Ascending aorta (tissue), 2 donors: Measurements from ENCODE around the gene CDC14A. TPM values are rescaled to one million over a fixed set of nuclear protein-coding genes. Genes with fewer than 3 reads are reported as not detected.

Experiments
- DNase-seq, 2 donors: peaks; one replicate each; pipeline ENCODE4 v3.0.0-alpha.2; 2019; ENCODE audit warnings: low spot score in 2 of 2
- H3K27ac ChIP-seq, 2 donors: fragments of 200-600 bp; sonication (generic); one replicate each; pipeline ENCODE4 v1.5.1; 2016 to 2017; ENCODE audit warnings: mild to moderate bottlenecking in 1 of 2
- H3K27me3 ChIP-seq: fragments of 200-600 bp; sonication (generic); one replicate; pipeline ENCODE4 v1.5.1; 2017
- H3K36me3 ChIP-seq, 2 donors: fragments of 200-600 bp; sonication (generic); one replicate each; pipeline ENCODE4 v1.5.1; 2016
- H3K4me1 ChIP-seq, 2 donors: fragments of 200-600 bp; sonication (generic); one replicate each; pipeline ENCODE4 v1.5.1; 2016 to 2017; ENCODE audit warnings: mild to moderate bottlenecking in 1 of 2
- H3K4me3 ChIP-seq, 2 donors: fragments of 200-600 bp; sonication (generic); one replicate each; pipeline ENCODE4 v1.5.1; 2016 to 2017; ENCODE audit warnings: mild to moderate bottlenecking in 1 of 2
- H3K9me3 ChIP-seq, 2 donors: fragments of 200-600 bp; sonication (generic); one replicate each; pipeline ENCODE4 v1.5.1; 2016
- intact Hi-C: fragments of 100-400 bp; cut with DNase I; formaldehyde crosslinking; loops from one replicate; pipeline ENCODE4 v1.15.1; 2023
- total RNA-seq: library from RNA; depleted of rRNA; stranded (reverse); fragments of >200 nt; gene quantifications from one replicate; pipeline ENCODE4 v1.1.0, GENCODE V29; 2016
- TF ChIP-seq, protein P1 (sequence below), 3 experiments: fragments of 200-600 bp in 2 of 3; fragments of 450-650 bp in 1 of 3; sonication (generic) in 2 of 3; IDR thresholded peaks; one replicate each; pipeline ENCODE4 v1.5.1; 2016 to 2019; ENCODE audit warnings: antibody characterized with exemption in 3 of 3, mild to moderate bottlenecking in 1 of 3, moderate library complexity in 1 of 3

CDC14A gene
- total RNA-seq, 1 donor from 2014 or later, result 2.0 TPM

DNA sequence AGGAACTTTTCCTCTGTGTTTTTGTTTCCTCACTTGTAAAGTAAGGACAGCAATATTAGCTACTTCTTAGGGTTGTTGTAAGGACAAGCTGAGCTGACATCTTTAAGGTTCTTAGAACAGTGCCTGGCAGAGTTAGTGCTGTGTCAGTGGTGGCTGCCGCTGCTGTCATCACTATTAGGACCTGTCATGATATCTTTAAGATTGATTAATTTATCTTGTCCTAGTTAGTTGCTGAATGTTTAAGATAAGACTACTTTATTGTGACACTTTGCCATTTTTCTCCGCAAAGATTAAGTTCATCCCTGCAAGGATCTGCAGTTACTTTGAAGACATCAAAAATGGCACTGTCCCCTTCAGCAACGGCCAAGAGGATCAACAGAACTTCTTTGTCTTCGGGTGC lies 145.5 kb downstream of the CDC14A start:
- no peak for DNase-seq
- no peaks in the 10 kb centered on the region for H3K9me3 ChIP-seq
- H3K4me3 ChIP-seq, result no peak overlapping the region
- intact Hi-C loops, result no loop called here
- H3K36me3 ChIP-seq, result peaks cover 0 to 18% of the 10 kb centered on the region in 2 donors
- no peaks in the 10 kb centered on the region for H3K27me3 ChIP-seq
- TF ChIP-seq, protein P1, sequence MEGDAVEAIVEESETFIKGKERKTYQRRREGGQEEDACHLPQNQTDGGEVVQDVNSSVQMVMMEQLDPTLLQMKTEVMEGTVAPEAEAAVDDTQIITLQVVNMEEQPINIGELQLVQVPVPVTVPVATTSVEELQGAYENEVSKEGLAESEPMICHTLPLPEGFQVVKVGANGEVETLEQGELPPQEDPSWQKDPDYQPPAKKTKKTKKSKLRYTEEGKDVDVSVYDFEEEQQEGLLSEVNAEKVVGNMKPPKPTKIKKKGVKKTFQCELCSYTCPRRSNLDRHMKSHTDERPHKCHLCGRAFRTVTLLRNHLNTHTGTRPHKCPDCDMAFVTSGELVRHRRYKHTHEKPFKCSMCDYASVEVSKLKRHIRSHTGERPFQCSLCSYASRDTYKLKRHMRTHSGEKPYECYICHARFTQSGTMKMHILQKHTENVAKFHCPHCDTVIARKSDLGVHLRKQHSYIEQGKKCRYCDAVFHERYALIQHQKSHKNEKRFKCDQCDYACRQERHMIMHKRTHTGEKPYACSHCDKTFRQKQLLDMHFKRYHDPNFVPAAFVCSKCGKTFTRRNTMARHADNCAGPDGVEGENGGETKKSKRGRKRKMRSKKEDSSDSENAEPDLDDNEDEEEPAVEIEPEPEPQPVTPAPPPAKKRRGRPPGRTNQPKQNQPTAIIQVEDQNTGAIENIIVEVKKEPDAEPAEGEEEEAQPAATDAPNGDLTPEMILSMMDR (IDR thresholded peaks at IDR 0.05), result no peak
- H3K27ac ChIP-seq, result no peak overlapping the region
- no peaks in the 10 kb centered on the region for H3K4me1 ChIP-seq

DNA sequence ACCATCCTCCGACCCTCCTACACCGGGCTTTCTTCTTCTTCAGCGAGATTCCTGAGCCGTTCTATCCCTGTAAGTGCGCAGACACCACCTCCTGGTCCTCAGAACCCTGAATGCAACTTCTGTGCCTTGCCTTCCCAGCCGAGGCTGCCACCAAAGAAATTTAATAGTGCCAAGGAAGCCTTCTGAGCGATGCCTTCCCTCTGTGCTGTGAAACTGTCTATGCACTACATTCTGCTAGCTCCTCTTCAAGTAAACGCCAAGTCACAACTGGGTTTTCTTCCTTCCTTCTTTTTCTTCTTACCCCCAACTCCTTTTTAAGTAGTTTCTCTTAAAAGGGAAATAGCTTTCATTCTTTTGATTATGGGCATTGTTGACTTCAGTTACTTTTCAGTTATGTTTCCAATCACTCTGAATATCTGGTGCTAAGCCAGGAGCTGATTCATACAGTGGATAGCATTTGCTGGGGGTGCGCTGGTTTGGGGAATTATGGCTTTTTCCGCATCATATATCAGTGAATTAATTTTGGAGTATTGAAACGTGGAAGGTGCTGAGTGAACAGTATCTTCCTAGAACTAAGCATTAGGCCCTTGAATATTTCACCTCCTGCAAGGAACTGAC lies 147.0 kb downstream of the CDC14A start:
- intact Hi-C loops, result no loop called here
- H3K36me3 ChIP-seq, result peaks cover 0 to 18% of the 10 kb centered on the region in 2 donors
- TF ChIP-seq, protein P1 (IDR thresholded peaks at IDR 0.05), result no peak

DNA sequence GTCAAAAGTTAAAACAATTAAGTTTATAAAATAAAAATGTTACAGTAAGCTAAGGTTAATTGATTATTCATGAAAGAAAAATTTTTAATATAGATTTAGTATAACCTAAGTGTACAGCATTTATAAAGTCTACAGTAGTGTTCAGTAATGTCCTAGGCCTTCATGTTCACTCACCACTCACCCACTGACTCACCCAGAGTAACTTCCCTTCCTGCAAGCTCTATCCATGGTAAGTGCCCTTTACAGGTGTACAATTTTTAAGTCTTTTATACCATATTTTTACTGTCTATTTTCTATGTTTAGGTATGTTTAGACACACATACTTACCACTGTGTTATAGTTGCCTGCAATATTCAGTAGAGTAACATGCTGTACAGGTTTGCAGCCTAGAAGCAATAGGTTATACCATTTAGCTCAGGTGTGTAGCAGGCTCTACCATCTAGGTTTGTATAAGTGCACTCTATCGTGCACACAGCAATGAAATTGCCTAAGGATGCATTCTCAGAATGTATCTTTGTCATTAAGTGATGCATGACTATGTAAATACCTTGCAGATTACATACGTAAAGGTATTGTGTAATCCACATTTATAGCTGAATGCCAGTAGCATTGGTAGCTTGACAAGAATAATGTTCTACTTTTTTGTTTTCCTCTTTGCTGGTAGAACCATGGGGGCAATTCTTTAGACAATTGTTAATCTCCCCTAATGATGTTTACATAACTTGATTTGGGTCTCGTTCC lies 149.9 kb downstream of the CDC14A start:
- intact Hi-C loops, result no loop called here
- H3K36me3 ChIP-seq, result peaks cover 0 to 18% of the 10 kb centered on the region in 2 donors
- TF ChIP-seq, protein P1 (IDR thresholded peaks at IDR 0.05), result no peak

More for the DNA sequence above, 147.0 kb downstream of the CDC14A start:
- Histone ChIP-seq H3K27ac (no peak overlapping the region), H3K4me3 (no peak overlapping the region), H3K27me3 (no peaks in the 10 kb centered on the region), H3K4me1 (no peaks in the 10 kb centered on the region), H3K9me3 (no peaks in the 10 kb centered on the region)
- DNase-seq, result no peak

DNA sequence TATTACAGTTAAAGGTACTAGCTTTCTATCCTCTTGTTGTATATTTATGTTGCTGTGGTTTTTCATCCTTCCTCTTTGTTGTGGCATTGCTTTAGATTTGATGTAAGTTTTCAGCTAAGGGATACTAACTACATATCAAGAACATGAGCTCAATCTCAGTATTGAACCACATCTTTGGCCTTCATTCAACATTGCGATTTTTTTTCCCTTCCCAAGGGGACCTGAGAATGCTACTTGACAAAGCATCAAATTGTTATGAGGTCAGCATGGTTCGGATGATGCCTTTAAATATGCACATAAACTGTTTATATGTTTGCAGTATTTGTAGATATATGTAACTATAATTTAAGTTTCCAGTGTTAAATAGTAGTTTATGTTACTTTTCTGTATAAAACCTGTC lies 153.9 kb downstream of the CDC14A start:
- TF ChIP-seq, protein P1 (IDR thresholded peaks at IDR 0.05), result no peak
- H3K4me1 ChIP-seq, result no peaks in the 10 kb centered on the region
- H3K9me3 ChIP-seq, result no peaks in the 10 kb centered on the region
- peaks cover 1 to 4% of the 10 kb centered on the region in 2 donors for H3K36me3 ChIP-seq
- intact Hi-C loops, result no loop called here
- no peak overlapping the region for H3K4me3 ChIP-seq
- no peaks in the 10 kb centered on the region for H3K27me3 ChIP-seq
- H3K27ac ChIP-seq, result no peak overlapping the region
- no peak for DNase-seq

More for the DNA sequence above, 149.9 kb downstream of the CDC14A start:
- no peaks in the 10 kb centered on the region for H3K4me1 ChIP-seq
- H3K9me3 ChIP-seq, result no peaks in the 10 kb centered on the region
- no peak overlapping the region for H3K4me3 ChIP-seq
- no peaks in the 10 kb centered on the region for H3K27me3 ChIP-seq
- no peak overlapping the region for H3K27ac ChIP-seq
- DNase-seq, result no peak

DNA sequence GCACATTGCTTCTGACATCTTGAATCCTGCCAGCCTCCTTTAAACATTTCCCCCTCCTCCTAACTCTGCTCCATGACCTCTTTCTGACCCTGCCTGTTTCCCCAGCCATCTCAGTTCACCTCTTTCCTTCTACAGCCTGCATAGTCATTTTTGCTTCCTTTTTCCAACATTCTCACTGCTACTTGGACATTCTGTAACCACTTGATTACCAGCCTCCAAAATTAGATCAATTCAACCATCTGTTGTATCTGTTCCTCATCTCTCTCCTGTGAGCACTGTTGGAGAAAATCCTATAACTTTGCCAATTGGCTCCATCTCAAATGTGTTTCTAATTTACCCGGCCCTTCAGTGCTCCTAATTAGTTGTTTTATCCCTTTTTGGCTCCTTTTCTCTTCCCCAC lies 158.1 kb downstream of the CDC14A start:
- H3K9me3 ChIP-seq, result no peaks in the 10 kb centered on the region
- H3K27ac ChIP-seq, result no peak overlapping the region
- TF ChIP-seq, protein P1 (IDR thresholded peaks at IDR 0.05), result no peak
- no peaks in the 10 kb centered on the region for H3K27me3 ChIP-seq
- H3K4me1 ChIP-seq, result no peaks in the 10 kb centered on the region
- H3K36me3 ChIP-seq, result peaks cover 3 to 4% of the 10 kb centered on the region in 2 donors
- intact Hi-C loops, result no loop called here
- H3K4me3 ChIP-seq, result no peak overlapping the region
- DNase-seq, result no peak
